ENCODE results near the gene PKHD1.

DNA sequence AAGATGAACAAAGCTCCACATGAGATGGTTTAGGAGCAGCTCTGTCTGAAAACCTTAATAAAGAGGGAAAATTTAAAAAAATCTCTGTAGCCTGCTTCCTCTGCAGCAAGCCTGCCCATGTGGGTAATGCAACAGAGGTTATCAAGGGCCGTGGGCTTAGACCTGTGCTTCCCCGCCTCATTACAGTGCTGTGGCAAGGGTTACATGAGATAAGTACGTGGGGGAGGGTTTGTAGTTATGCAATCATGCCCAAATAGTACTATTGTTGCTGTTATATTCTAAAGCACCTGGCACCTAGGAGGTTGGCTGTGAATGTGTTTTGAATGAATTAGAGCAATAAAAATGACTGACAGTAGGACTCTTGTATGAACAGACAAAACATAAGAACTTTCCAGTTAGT lies 68.3 kb downstream of the PKHD1 start:
- TF ChIP-seq, protein P1, sequence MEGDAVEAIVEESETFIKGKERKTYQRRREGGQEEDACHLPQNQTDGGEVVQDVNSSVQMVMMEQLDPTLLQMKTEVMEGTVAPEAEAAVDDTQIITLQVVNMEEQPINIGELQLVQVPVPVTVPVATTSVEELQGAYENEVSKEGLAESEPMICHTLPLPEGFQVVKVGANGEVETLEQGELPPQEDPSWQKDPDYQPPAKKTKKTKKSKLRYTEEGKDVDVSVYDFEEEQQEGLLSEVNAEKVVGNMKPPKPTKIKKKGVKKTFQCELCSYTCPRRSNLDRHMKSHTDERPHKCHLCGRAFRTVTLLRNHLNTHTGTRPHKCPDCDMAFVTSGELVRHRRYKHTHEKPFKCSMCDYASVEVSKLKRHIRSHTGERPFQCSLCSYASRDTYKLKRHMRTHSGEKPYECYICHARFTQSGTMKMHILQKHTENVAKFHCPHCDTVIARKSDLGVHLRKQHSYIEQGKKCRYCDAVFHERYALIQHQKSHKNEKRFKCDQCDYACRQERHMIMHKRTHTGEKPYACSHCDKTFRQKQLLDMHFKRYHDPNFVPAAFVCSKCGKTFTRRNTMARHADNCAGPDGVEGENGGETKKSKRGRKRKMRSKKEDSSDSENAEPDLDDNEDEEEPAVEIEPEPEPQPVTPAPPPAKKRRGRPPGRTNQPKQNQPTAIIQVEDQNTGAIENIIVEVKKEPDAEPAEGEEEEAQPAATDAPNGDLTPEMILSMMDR (IDR thresholded peaks at IDR 0.05) = no peak
- TF ChIP-seq SIN3A (IDR thresholded peaks at IDR 0.05; ENCODE audit: borderline replicate concordance, insufficient read depth, low read depth, low read length) (no peak), POLR2AphosphoS5 (IDR thresholded peaks at IDR 0.05; ENCODE audit: low read depth, low read length) (no peak)
